GM23338 (cell line): ENCODE data around the gene FLYWCH1. TPM values are rescaled to one million over a fixed set of nuclear protein-coding genes. Genes with fewer than 3 reads are reported as not detected.
A peak's percentile ranks its signal among the peaks of the same experiment; 100 is the strongest.

Source experiments
- ATAC-seq: fragments of 200-7000 bp; cut with Tn5 transposase; 3 replicates; pipeline ENCODE4 v1.9.1; 2020
- DNase-seq: peaks from one replicate; pipeline ENCODE4 v3.0.0-alpha.2; 2015; ENCODE audit warnings: low spot score
- H2AFZ ChIP-seq: fragments of 200-600 bp; sonication (generic); 2 replicates; pipeline ENCODE4 v1.8.0; 2016; ENCODE audit warnings: antibody characterized with exemption, mild to moderate bottlenecking, moderate library complexity
- H3F3A ChIP-seq: fragments of 200-600 bp; sonication (generic); replicated peaks from 2 replicates; pipeline ENCODE4 v1.8.0; 2017; ENCODE audit warnings: antibody characterized with exemption, mixed run types, low read depth
- H3K27ac ChIP-seq: fragments of 200-600 bp; sonication (generic); 2 replicates; pipeline ENCODE4 v1.6.1; 2016; ENCODE audit warnings: low read depth
- H3K27me3 ChIP-seq: fragments of 200-600 bp; sonication (generic); 2 replicates; pipeline ENCODE4 v1.8.0; 2016; ENCODE audit warnings: mild to moderate bottlenecking, mixed run types, moderate library complexity; ENCODE audit not compliant: insufficient read depth
- H3K36me3 ChIP-seq: fragments of 200-600 bp; sonication (generic); 2 replicates; pipeline ENCODE4 v1.8.0; 2016; ENCODE audit warnings: mild to moderate bottlenecking; ENCODE audit not compliant: insufficient read depth
- H3K4me1 ChIP-seq: fragments of 200-600 bp; sonication (generic); 2 replicates; pipeline ENCODE4 v1.8.0; 2016; ENCODE audit warnings: mild to moderate bottlenecking, moderate library complexity; ENCODE audit not compliant: insufficient read depth
- H3K4me2 ChIP-seq: fragments of 200-600 bp; sonication (generic); 2 replicates; pipeline ENCODE4 v1.7.1; 2017; ENCODE audit warnings: mixed run types
- H3K4me3 ChIP-seq: fragments of 200-600 bp; sonication (generic); 2 replicates; pipeline ENCODE4 v1.6.1; 2016; ENCODE audit warnings: mixed run types
- H3K79me2 ChIP-seq: fragments of 200-600 bp; sonication (generic); replicated peaks from 2 replicates; pipeline ENCODE4 v1.8.0; 2017; ENCODE audit warnings: mild to moderate bottlenecking; ENCODE audit not compliant: insufficient read depth
- H3K9me2 ChIP-seq: fragments of 200-600 bp; sonication (generic); 2 replicates; pipeline ENCODE4 v1.8.0; 2017; ENCODE audit not compliant: insufficient read depth
- H4K20me1 ChIP-seq: fragments of 200-600 bp; sonication (generic); replicated peaks from 2 replicates; pipeline ENCODE4 v1.8.0; 2017; ENCODE audit warnings: mild to moderate bottlenecking; ENCODE audit not compliant: insufficient read depth
- H3K27ac Mint-ChIP-seq: 2 replicates; pipeline ENCODE4 v1.8.0; 2020; ENCODE audit warnings: inconsistent platforms, mild to moderate bottlenecking, moderate library complexity, mixed read lengths
- H3K27me3 Mint-ChIP-seq: 3 replicates; pipeline ENCODE4 v1.8.0; 2022; ENCODE audit warnings: low read depth, mild to moderate bottlenecking, moderate library complexity, mixed read lengths, inconsistent platforms; ENCODE audit not compliant: insufficient read depth, poor library complexity
- H3K36me3 Mint-ChIP-seq: 3 replicates; pipeline ENCODE4 v1.8.0; 2021; ENCODE audit warnings: low read depth, mild to moderate bottlenecking, inconsistent platforms, moderate library complexity, mixed read lengths
- H3K4me1 Mint-ChIP-seq: 3 replicates; pipeline ENCODE4 v1.8.0; 2020; ENCODE audit warnings: mild to moderate bottlenecking, inconsistent platforms, mixed read lengths
- H3K4me3 Mint-ChIP-seq: 3 replicates; pipeline ENCODE4 v1.8.0; 2021; ENCODE audit warnings: moderate library complexity, mild to moderate bottlenecking, inconsistent platforms, mixed read lengths
- H3K9me3 Mint-ChIP-seq: 3 replicates; pipeline ENCODE4 v1.8.0; 2020; ENCODE audit warnings: moderate library complexity, mild to moderate bottlenecking, inconsistent platforms, mixed read lengths
- CREB1 ChIP-seq: fragments of 250-450 bp; sonication (Bioruptor Pico); IDR thresholded peaks from 2 replicates; pipeline ENCODE4 v1.5.0; 2020; ENCODE audit warnings: low read depth, mild to moderate bottlenecking, moderate library complexity
- EZH2 ChIP-seq: fragments of 200-600 bp; sonication (generic); IDR thresholded peaks from one replicate; pipeline ENCODE4 v1.8.0; 2017; ENCODE audit warnings: antibody characterized with exemption, mild to moderate bottlenecking, low read depth; ENCODE audit not compliant: unreplicated experiment
- EZH2phosphoT487 ChIP-seq: fragments of 200-600 bp; sonication (generic); IDR thresholded peaks from one replicate; pipeline ENCODE4 v1.8.1; 2018; ENCODE audit warnings: antibody characterized with exemption; ENCODE audit not compliant: unreplicated experiment
- JUNB ChIP-seq: IDR thresholded peaks from one replicate; pipeline ENCODE4 v1.6.1; 2016; ENCODE audit warnings: antibody characterized with exemption; ENCODE audit not compliant: unreplicated experiment
- NANOG ChIP-seq: IDR thresholded peaks from 2 replicates; pipeline ENCODE4 v1.6.1; 2016; ENCODE audit warnings: antibody characterized with exemption, borderline replicate concordance
- POLR2AphosphoS5 ChIP-seq: IDR thresholded peaks from 2 replicates; pipeline ENCODE4 v1.6.1; 2016; ENCODE audit warnings: antibody characterized with exemption, low read depth
- STAT1 ChIP-seq: IDR thresholded peaks from one replicate; pipeline ENCODE4 v1.6.1; 2016; ENCODE audit warnings: antibody characterized with exemption; ENCODE audit not compliant: unreplicated experiment
- ZNF114 ChIP-seq: fragments of 250-450 bp; sonication (Bioruptor Pico); IDR thresholded peaks from 2 replicates; pipeline ENCODE4 v1.5.0; 2020; ENCODE audit warnings: mild to moderate bottlenecking, moderate library complexity
- ZNF331 ChIP-seq: fragments of 250-450 bp; sonication (Bioruptor Pico); IDR thresholded peaks from 2 replicates; pipeline ENCODE4 v1.5.0; 2020; ENCODE audit warnings: low read depth, mild to moderate bottlenecking, moderate library complexity
- polyA plus RNA-seq: library from polyadenylated mRNA; unstranded; fragments of >200 nt; fragmentation: Nextera tagmentation; extraction: Ambion mirVana; gene quantifications from 2 replicates; pipeline ENCODE4 v1.2.1, GENCODE V29; 2016
- total RNA-seq: library from RNA; depleted of rRNA; stranded (reverse); fragments of >200 nt; shearing (Covaris generic); gene quantifications from 2 replicates; pipeline ENCODE4 v1.2.3, GENCODE V29; 2014
- TF ChIP-seq, protein P1 (sequence below), 2 experiments: fragments of 200-600 bp in 1 of 2; sonication (generic) in 1 of 2; conservative IDR thresholded peaks; 2 replicates each; pipeline versions ENCODE4 v1.5.1 to v1.6.1; 2016 to 2017; ENCODE audit warnings: antibody characterized with exemption in 2 of 2, low read depth in 2 of 2, mild to moderate bottlenecking in 2 of 2, moderate library complexity in 1 of 2
- TF ChIP-seq, protein P2 (sequence below): IDR thresholded peaks from one replicate; pipeline ENCODE4 v1.6.1; 2018; ENCODE audit warnings: antibody characterized with exemption; ENCODE audit not compliant: unreplicated experiment
- TF ChIP-seq, protein P3 (sequence below): fragments of 250-450 bp; sonication (Bioruptor Pico); IDR thresholded peaks from 2 replicates; pipeline ENCODE4 v1.5.0; 2020; ENCODE audit warnings: mild to moderate bottlenecking, moderate library complexity
- TF ChIP-seq, protein P4 (sequence below): IDR thresholded peaks from 2 replicates; pipeline ENCODE4 v1.6.1; 2016; ENCODE audit warnings: antibody characterized with exemption

FLYWCH1 gene
- total and polyA plus RNA-seq, 2 experiments from 2014 or later, result 6.0 to 29.3 TPM

DNA sequence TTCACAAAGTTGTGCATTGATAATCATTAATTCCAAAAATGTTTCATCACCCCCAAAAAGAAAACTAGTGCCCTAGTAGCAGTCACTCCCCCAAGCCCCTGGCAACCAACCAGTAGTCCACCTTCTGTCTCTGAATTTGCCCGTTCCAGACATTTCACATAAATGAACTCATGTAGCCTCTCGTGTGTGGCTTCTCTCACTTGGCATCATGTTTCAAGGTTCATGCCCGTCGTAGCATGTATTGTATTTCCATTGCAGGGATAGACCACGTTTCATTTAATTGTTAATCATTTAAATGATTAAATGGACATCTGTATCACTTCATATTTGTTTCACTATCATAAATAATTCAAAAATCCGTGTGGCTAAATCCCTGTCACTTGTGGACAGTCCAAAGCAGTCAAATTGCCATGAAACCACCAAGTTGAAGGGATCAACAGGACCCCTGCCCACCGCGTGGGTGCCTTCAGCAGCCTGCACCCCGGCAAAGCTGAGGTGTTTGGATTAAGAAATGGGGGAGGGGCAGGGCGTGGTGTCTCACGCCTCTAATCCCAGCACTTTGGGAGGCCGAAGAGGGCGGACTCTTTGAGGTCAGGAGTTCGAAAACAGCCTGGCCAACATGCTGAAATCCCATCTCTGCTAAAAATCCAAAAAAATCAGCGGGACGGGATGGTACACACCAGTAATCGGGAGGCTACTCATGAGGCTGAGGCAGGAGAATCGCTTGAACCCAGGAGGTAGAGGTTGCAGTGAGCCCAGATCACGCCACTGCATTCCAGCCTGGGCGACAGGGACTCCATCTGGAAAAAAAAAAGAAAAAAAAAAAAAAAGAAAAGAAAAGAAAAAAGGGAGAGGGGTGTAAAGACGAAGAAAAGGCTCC is 37.5 kb upstream of the FLYWCH1 start:
- no peak overlapping the region for H3K4me3 ChIP-seq
- Mint-ChIP-seq H3K27ac (no peak overlapping the region), H3K4me3 (no peak overlapping the region), H3K9me3 (peaks cover 1% of the 10 kb centered on the region), H3K27me3 (peaks cover 5% of the 10 kb centered on the region), H3K36me3 (no peaks in the 10 kb centered on the region), H3K4me1 (peaks cover 2% of the 10 kb centered on the region; the same call in 1 of the 3 replicates)
- TF ChIP-seq STAT1 (no peak), EZH2phosphoT487 (no peak), EZH2 (no peak), CREB1 (CRISPR knock-in tag) (no peak), ZNF331 (CRISPR knock-in tag) (no peak), JUNB (no peak), NANOG (no peak), ZNF114 (no peak), POLR2AphosphoS5 (no peak)
- TF ChIP-seq, protein P1, sequence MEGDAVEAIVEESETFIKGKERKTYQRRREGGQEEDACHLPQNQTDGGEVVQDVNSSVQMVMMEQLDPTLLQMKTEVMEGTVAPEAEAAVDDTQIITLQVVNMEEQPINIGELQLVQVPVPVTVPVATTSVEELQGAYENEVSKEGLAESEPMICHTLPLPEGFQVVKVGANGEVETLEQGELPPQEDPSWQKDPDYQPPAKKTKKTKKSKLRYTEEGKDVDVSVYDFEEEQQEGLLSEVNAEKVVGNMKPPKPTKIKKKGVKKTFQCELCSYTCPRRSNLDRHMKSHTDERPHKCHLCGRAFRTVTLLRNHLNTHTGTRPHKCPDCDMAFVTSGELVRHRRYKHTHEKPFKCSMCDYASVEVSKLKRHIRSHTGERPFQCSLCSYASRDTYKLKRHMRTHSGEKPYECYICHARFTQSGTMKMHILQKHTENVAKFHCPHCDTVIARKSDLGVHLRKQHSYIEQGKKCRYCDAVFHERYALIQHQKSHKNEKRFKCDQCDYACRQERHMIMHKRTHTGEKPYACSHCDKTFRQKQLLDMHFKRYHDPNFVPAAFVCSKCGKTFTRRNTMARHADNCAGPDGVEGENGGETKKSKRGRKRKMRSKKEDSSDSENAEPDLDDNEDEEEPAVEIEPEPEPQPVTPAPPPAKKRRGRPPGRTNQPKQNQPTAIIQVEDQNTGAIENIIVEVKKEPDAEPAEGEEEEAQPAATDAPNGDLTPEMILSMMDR (conservative IDR thresholded peaks at IDR 0.05; ENCODE audit: low read depth in 2 of 2), result no peak
- TF ChIP-seq, protein P2, sequence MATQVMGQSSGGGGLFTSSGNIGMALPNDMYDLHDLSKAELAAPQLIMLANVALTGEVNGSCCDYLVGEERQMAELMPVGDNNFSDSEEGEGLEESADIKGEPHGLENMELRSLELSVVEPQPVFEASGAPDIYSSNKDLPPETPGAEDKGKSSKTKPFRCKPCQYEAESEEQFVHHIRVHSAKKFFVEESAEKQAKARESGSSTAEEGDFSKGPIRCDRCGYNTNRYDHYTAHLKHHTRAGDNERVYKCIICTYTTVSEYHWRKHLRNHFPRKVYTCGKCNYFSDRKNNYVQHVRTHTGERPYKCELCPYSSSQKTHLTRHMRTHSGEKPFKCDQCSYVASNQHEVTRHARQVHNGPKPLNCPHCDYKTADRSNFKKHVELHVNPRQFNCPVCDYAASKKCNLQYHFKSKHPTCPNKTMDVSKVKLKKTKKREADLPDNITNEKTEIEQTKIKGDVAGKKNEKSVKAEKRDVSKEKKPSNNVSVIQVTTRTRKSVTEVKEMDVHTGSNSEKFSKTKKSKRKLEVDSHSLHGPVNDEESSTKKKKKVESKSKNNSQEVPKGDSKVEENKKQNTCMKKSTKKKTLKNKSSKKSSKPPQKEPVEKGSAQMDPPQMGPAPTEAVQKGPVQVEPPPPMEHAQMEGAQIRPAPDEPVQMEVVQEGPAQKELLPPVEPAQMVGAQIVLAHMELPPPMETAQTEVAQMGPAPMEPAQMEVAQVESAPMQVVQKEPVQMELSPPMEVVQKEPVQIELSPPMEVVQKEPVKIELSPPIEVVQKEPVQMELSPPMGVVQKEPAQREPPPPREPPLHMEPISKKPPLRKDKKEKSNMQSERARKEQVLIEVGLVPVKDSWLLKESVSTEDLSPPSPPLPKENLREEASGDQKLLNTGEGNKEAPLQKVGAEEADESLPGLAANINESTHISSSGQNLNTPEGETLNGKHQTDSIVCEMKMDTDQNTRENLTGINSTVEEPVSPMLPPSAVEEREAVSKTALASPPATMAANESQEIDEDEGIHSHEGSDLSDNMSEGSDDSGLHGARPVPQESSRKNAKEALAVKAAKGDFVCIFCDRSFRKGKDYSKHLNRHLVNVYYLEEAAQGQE, result no peak
- TF ChIP-seq, protein P3, sequence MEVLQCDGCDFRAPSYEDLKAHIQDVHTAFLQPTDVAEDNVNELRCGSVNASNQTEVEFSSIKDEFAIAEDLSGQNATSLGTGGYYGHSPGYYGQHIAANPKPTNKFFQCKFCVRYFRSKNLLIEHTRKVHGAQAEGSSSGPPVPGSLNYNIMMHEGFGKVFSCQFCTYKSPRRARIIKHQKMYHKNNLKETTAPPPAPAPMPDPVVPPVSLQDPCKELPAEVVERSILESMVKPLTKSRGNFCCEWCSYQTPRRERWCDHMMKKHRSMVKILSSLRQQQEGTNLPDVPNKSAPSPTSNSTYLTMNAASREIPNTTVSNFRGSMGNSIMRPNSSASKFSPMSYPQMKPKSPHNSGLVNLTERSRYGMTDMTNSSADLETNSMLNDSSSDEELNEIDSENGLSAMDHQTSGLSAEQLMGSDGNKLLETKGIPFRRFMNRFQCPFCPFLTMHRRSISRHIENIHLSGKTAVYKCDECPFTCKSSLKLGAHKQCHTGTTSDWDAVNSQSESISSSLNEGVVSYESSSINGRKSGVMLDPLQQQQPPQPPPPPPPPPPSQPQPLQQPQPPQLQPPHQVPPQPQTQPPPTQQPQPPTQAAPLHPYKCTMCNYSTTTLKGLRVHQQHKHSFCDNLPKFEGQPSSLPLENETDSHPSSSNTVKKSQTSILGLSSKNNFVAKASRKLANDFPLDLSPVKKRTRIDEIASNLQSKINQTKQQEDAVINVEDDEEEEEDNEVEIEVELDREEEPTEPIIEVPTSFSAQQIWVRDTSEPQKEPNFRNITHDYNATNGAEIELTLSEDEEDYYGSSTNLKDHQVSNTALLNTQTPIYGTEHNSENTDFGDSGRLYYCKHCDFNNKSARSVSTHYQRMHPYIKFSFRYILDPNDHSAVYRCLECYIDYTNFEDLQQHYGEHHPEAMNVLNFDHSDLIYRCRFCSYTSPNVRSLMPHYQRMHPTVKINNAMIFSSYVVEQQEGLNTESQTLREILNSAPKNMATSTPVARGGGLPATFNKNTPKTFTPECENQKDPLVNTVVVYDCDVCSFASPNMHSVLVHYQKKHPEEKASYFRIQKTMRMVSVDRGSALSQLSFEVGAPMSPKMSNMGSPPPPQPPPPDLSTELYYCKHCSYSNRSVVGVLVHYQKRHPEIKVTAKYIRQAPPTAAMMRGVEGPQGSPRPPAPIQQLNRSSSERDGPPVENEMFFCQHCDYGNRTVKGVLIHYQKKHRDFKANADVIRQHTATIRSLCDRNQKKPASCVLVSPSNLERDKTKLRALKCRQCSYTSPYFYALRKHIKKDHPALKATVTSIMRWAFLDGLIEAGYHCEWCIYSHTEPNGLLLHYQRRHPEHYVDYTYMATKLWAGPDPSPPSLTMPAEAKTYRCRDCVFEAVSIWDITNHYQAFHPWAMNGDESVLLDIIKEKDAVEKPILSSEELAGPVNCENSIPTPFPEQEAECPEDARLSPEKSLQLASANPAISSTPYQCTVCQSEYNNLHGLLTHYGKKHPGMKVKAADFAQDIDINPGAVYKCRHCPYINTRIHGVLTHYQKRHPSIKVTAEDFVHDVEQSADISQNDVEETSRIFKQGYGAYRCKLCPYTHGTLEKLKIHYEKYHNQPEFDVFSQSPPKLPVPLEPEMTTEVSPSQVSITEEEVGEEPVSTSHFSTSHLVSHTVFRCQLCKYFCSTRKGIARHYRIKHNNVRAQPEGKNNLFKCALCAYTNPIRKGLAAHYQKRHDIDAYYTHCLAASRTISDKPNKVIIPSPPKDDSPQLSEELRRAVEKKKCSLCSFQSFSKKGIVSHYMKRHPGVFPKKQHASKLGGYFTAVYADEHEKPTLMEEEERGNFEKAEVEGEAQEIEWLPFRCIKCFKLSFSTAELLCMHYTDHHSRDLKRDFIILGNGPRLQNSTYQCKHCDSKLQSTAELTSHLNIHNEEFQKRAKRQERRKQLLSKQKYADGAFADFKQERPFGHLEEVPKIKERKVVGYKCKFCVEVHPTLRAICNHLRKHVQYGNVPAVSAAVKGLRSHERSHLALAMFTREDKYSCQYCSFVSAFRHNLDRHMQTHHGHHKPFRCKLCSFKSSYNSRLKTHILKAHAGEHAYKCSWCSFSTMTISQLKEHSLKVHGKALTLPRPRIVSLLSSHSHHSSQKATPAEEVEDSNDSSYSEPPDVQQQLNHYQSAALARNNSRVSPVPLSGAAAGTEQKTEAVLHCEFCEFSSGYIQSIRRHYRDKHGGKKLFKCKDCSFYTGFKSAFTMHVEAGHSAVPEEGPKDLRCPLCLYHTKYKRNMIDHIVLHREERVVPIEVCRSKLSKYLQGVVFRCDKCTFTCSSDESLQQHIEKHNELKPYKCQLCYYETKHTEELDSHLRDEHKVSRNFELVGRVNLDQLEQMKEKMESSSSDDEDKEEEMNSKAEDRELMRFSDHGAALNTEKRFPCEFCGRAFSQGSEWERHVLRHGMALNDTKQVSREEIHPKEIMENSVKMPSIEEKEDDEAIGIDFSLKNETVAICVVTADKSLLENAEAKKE (CRISPR knock-in tag), result no peak
- TF ChIP-seq, protein P4, sequence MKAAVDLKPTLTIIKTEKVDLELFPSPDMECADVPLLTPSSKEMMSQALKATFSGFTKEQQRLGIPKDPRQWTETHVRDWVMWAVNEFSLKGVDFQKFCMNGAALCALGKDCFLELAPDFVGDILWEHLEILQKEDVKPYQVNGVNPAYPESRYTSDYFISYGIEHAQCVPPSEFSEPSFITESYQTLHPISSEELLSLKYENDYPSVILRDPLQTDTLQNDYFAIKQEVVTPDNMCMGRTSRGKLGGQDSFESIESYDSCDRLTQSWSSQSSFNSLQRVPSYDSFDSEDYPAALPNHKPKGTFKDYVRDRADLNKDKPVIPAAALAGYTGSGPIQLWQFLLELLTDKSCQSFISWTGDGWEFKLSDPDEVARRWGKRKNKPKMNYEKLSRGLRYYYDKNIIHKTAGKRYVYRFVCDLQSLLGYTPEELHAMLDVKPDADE, result no peak
- H3K4me2 ChIP-seq, result peak overlapping the region; percentile 69; the same call in 1 of the 2 replicates
- ATAC-seq (peak; percentile 30), DNase-seq (no peak)
- H3K36me3 ChIP-seq, result no peaks in the 10 kb centered on the region
- H3K79me2 ChIP-seq, result no peaks in the 10 kb centered on the region
- H3K27ac ChIP-seq, result no peak overlapping the region
- peak overlapping the region; percentile 86 for H2AFZ ChIP-seq
- 0 out of 2 replicates have a peak, but pooled peaks cover 2% of the 10 kb centered on the region for H3F3A ChIP-seq
- no peaks in the 10 kb centered on the region for H4K20me1 ChIP-seq
- H3K9me2 ChIP-seq, result no peaks in the 10 kb centered on the region
- peaks cover 18% of the 10 kb centered on the region for H3K27me3 ChIP-seq
- 0 out of 2 replicates have a peak, but pooled peaks cover 5% of the 10 kb centered on the region for H3K4me1 ChIP-seq
